ENCODE results near the gene ANKRD44. TPM values are rescaled to one million over a fixed set of nuclear protein-coding genes. Genes with fewer than 3 reads are reported as not detected.

Gene ANKRD44
- total and polyA plus RNA-seq, 4 experiments from 2014 or later = 51.5 to 248 (median 158) TPM

DNA sequence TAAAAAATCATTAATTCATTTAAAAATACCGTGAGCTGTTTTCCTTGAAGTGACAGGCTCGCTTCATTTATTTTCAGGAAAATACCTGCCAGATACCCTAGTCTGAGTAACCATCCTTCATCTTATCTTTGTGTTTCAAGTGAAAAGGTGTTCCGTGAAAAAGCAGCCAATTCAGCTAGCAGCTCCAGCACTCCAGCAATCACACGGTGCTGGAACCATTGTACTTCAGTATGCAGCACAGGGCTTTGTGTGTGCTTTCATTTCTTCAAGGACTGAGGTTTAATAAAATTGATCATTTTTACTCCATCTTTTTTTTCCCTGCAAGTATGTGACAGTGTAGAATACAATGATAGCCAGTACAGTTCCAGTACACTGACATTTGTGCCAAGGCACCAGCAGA is 344.9 kb downstream of the ANKRD44 start:
- CTCF ChIA-PET (ENCODE audit: partially characterized antibody) = no interaction called here
- Mint-ChIP-seq H3K36me3 (peaks cover 0 to 7% of the 10 kb centered on the region in 2 donors), H3K4me1 (peaks cover 0 to 7% (median 2%) of the 10 kb centered on the region in 4 donors), H3K9me3 (peaks cover 0 to 2% (median 0%) of the 10 kb centered on the region in 8 donors), H3K27ac (no peak overlapping the region), H3K4me3 (no peak overlapping the region), H3K27me3 (no peaks in the 10 kb centered on the region)
- intact Hi-C loops (cut with micrococcal nuclease) = no loop called here
- H3K27ac ChIP-seq (ENCODE audit: low read depth, low read length) = no peak overlapping the region
- H3K9me3 ChIP-seq (ENCODE audit: control insufficient read depth in 1 of 2, low read length in 2 of 2) = no peaks in the 10 kb centered on the region
- H3K4me3 ChIP-seq (ENCODE audit: low read length in 2 of 2) = no peak overlapping the region
- no peaks in the 10 kb centered on the region for H3K27me3 ChIP-seq (ENCODE audit: insufficient read depth, low read length)
- no peak for DNase-seq
- peaks cover 3% of the 10 kb centered on the region for H3K4me1 ChIP-seq (ENCODE audit: insufficient read depth, low read length)
- POLR2A ChIA-PET (ENCODE audit: partially characterized antibody) = no interaction called here
- no peaks in the 10 kb centered on the region for H3K36me3 ChIP-seq (ENCODE audit: insufficient read depth, low read length)

DNA sequence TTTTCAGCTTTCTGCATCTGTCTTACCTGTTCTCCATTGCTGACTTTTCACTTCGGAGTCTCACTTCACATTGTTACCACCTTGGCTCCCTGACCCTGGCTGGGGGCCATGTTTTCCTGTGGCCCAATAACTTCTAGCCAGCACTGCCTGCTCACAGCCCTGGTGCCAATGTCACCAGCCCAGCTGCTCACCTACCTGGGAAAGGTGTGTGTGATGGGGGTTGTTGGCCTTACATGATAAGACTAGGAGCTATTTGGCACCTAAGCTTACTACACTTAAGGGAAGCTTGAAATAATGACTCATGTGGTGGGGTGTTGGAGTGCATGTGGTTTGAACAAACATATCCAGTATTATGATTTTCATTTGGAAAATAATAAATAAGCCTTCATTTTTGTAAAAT is 346.6 kb downstream of the ANKRD44 start:
- intact Hi-C loops (cut with micrococcal nuclease) = no loop called here

DNA sequence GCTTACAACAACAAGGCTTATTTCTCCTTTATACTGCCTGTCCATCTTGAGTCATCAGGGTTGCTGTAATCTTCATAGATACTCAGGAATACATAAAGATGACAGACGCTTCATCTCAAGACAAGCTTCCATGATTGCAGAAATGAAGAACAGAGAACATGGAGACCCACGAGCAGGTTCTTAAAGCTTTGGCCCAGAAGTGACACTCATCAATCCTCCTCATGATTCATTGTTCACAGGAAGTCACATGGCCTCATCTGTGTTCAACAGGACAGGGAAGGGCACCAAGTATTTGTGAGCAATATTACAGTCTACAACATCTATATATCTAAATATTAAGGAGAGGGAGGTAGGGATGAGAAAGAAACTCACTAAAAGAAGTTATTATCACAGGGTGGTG is 347.5 kb downstream of the ANKRD44 start:
- H3K27me3 Mint-ChIP-seq = no peaks in the 10 kb centered on the region
- peaks cover 0 to 7% (median 2%) of the 10 kb centered on the region in 4 donors for H3K4me1 Mint-ChIP-seq
- H3K4me3 ChIP-seq (ENCODE audit: low read length in 2 of 2) = no peak overlapping the region
- H3K27me3 ChIP-seq (ENCODE audit: insufficient read depth, low read length) = no peaks in the 10 kb centered on the region
- peaks cover 0 to 7% of the 10 kb centered on the region in 2 donors for H3K36me3 Mint-ChIP-seq
- no peak for DNase-seq
- ChIA-PET POLR2A (ENCODE audit: partially characterized antibody) (no interaction called here), CTCF (ENCODE audit: partially characterized antibody) (no interaction called here)
- H3K4me3 Mint-ChIP-seq = no peak overlapping the region
- peaks cover 0 to 3% (median 0%) of the 10 kb centered on the region in 8 donors for H3K9me3 Mint-ChIP-seq
- peaks cover 3% of the 10 kb centered on the region for H3K4me1 ChIP-seq (ENCODE audit: insufficient read depth, low read length)
- H3K27ac Mint-ChIP-seq = no peak overlapping the region
- no peak overlapping the region for H3K27ac ChIP-seq (ENCODE audit: low read depth, low read length)
- no peaks in the 10 kb centered on the region for H3K9me3 ChIP-seq (ENCODE audit: control insufficient read depth in 1 of 2, low read length in 2 of 2)
- intact Hi-C loops (cut with micrococcal nuclease) = no loop called here
- no peaks in the 10 kb centered on the region for H3K36me3 ChIP-seq (ENCODE audit: insufficient read depth, low read length)

More for the DNA sequence above, 346.6 kb downstream of the ANKRD44 start:
- H3K27me3 Mint-ChIP-seq = no peaks in the 10 kb centered on the region
- H3K9me3 ChIP-seq (ENCODE audit: control insufficient read depth in 1 of 2, low read length in 2 of 2) = no peaks in the 10 kb centered on the region
- H3K4me3 Mint-ChIP-seq = no peak overlapping the region
- no peak overlapping the region for H3K27ac ChIP-seq (ENCODE audit: low read depth, low read length)
- ChIA-PET POLR2A (ENCODE audit: partially characterized antibody) (no interaction called here), CTCF (ENCODE audit: partially characterized antibody) (no interaction called here)
- H3K9me3 Mint-ChIP-seq = peaks cover 0 to 3% (median 0%) of the 10 kb centered on the region in 8 donors
- H3K27ac Mint-ChIP-seq = peak overlapping the region in 2 of 7 donors; percentile 36 to 43
- H3K4me1 ChIP-seq (ENCODE audit: insufficient read depth, low read length) = peaks cover 3% of the 10 kb centered on the region
- H3K36me3 ChIP-seq (ENCODE audit: insufficient read depth, low read length) = no peaks in the 10 kb centered on the region
- no peaks in the 10 kb centered on the region for H3K27me3 ChIP-seq (ENCODE audit: insufficient read depth, low read length)
- H3K4me1 Mint-ChIP-seq = peaks cover 0 to 7% (median 2%) of the 10 kb centered on the region in 4 donors
- peaks cover 0 to 7% of the 10 kb centered on the region in 2 donors for H3K36me3 Mint-ChIP-seq
- no peak overlapping the region for H3K4me3 ChIP-seq (ENCODE audit: low read length in 2 of 2)
- DNase-seq = no peak

DNA sequence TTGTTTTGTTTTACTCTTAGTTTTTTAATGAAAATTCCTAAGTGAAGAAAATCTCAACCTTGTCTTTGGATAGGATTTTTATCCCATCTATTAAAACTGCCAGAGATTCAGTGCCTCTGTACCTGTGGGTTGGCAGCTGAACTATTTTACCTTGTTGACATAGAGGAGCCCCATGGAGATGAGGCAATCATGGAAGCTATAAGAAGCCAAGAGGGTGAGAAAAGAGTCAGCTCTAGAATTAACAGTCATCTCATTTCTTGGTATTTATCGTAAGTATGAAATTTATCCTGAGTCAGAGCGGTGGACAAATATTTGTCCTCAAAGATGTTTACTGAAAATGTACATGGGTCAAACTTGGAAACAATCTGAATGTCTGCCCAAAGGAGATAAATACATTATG is 348.3 kb downstream of the ANKRD44 start:
- peaks cover 0 to 3% (median 0%) of the 10 kb centered on the region in 8 donors for H3K9me3 Mint-ChIP-seq
- H3K4me1 Mint-ChIP-seq = peaks cover 0 to 7% (median 2%) of the 10 kb centered on the region in 4 donors
- Histone ChIP-seq H3K27me3 (ENCODE audit: insufficient read depth, low read length) (no peaks in the 10 kb centered on the region), H3K36me3 (ENCODE audit: insufficient read depth, low read length) (no peaks in the 10 kb centered on the region), H3K9me3 (ENCODE audit: control insufficient read depth in 1 of 2, low read length in 2 of 2) (no peaks in the 10 kb centered on the region), H3K27ac (ENCODE audit: low read depth, low read length) (no peak overlapping the region), H3K4me1 (ENCODE audit: insufficient read depth, low read length) (peaks cover 3% of the 10 kb centered on the region), H3K4me3 (ENCODE audit: low read length in 2 of 2) (no peak overlapping the region)
- H3K27ac Mint-ChIP-seq = no peak overlapping the region
- intact Hi-C loops (cut with micrococcal nuclease) = no loop called here
- no peaks in the 10 kb centered on the region for H3K27me3 Mint-ChIP-seq
- ChIA-PET POLR2A (ENCODE audit: partially characterized antibody) (no interaction called here), CTCF (ENCODE audit: partially characterized antibody) (no interaction called here)
- peaks cover 0 to 3% of the 10 kb centered on the region in 2 donors for H3K36me3 Mint-ChIP-seq
- no peak for DNase-seq
- H3K4me3 Mint-ChIP-seq = no peak overlapping the region

DNA sequence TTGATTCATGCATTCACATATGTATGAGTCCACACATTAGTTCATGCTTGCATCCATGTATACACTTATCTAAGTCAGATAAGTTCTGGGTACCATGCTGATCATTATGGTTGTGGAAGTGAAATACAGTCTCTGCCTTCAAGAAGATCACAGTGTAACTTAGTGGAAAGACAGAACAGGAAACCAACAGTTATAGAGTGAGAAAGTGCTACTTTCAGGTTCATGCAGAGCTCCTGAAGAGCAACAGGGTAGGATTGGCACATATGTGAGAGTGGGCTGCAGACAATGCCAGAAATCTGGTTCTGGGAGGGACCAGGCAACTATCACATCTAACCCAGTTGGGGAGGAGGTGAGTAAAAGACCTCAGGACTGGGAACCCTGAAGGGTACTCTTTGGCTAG is 348.7 kb downstream of the ANKRD44 start:
- Mint-ChIP-seq H3K27me3 (no peaks in the 10 kb centered on the region), H3K4me1 (peaks cover 0 to 7% (median 2%) of the 10 kb centered on the region in 4 donors), H3K36me3 (peaks cover 0 to 3% of the 10 kb centered on the region in 2 donors), H3K27ac (no peak overlapping the region), H3K9me3 (peaks cover 0 to 3% (median 0%) of the 10 kb centered on the region in 8 donors), H3K4me3 (no peak overlapping the region)
- Histone ChIP-seq H3K4me3 (ENCODE audit: low read length in 2 of 2) (no peak overlapping the region), H3K36me3 (ENCODE audit: insufficient read depth, low read length) (no peaks in the 10 kb centered on the region), H3K27ac (ENCODE audit: low read depth, low read length) (no peak overlapping the region), H3K27me3 (ENCODE audit: insufficient read depth, low read length) (no peaks in the 10 kb centered on the region), H3K4me1 (ENCODE audit: insufficient read depth, low read length) (peaks cover 3% of the 10 kb centered on the region), H3K9me3 (ENCODE audit: control insufficient read depth in 1 of 2, low read length in 2 of 2) (no peaks in the 10 kb centered on the region)
- no peak for DNase-seq
- POLR2A ChIA-PET (ENCODE audit: partially characterized antibody) = no interaction called here
- intact Hi-C loops (cut with micrococcal nuclease) = no loop called here
- CTCF ChIA-PET (ENCODE audit: partially characterized antibody) = no interaction called here

DNA sequence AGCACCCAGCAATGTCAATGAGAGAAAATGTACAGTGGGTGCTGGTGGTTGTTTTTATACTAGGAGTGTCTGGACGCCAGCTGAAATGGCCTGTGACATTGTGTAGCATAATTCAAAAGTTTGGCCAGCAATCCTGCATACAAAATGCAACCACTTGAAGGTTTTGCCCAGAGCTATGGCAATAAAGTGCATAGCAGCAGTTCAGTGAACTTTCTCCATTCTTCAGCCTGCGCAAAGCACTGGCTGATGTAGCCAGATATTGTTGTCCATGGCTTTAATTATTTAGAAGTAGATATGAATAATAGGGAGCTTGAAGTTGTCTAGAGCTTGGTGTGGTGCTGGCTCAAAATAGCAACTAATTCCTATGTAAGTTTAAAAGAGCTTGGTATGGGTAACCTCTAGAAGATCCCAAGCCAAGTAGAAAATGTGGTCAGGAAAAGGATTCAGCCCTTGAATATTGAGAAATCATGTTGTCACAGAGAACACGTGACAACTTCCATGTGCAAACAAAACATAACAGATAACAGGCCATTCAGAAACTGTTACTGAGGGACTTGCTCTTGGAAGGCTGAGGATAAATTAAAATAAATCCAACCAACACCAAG is 350.7 kb downstream of the ANKRD44 start:
- Mint-ChIP-seq H3K36me3 (peaks cover 0 to 3% of the 10 kb centered on the region in 2 donors), H3K4me3 (no peak overlapping the region), H3K9me3 (peaks cover 0 to 3% (median 0%) of the 10 kb centered on the region in 8 donors), H3K27ac (peak overlapping the region in 1 of 7 donors; percentile 13), H3K27me3 (peaks cover 0 to 3% of the 10 kb centered on the region in 2 donors), H3K4me1 (peaks cover 0 to 7% (median 2%) of the 10 kb centered on the region in 4 donors)
- H3K27ac ChIP-seq (ENCODE audit: low read depth, low read length) = no peak overlapping the region
- intact Hi-C loops (cut with micrococcal nuclease) = no loop called here
- DNase-seq = no peak
- no peaks in the 10 kb centered on the region for H3K36me3 ChIP-seq (ENCODE audit: insufficient read depth, low read length)
- ChIA-PET POLR2A (ENCODE audit: partially characterized antibody) (no interaction called here), CTCF (ENCODE audit: partially characterized antibody) (no interaction called here)
- no peak overlapping the region for H3K4me3 ChIP-seq (ENCODE audit: low read length in 2 of 2)
- H3K4me1 ChIP-seq (ENCODE audit: insufficient read depth, low read length) = peaks cover 3% of the 10 kb centered on the region
- H3K9me3 ChIP-seq (ENCODE audit: control insufficient read depth in 1 of 2, low read length in 2 of 2) = no peaks in the 10 kb centered on the region
- no peaks in the 10 kb centered on the region for H3K27me3 ChIP-seq (ENCODE audit: insufficient read depth, low read length)

DNA sequence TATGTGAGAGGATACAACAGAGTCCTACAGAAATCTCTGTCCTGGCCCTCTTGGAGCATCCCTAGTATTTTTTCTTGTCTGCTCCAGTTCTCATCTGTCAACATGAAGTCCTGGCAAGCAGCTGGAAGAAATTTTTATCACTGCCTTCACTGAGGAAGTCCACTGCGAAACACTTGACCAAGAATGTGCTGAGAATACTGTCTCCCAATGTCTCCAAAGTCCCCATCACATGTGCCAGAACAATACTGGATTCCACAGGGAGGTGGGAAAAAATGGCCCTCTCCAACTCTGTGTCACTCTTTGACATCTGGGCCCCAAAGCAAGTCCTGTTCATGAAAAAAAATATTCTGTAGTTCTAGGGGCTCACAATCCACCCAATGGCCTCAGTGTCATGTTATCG is 351.3 kb downstream of the ANKRD44 start:
- intact Hi-C loops (cut with micrococcal nuclease) = no loop called here
- Mint-ChIP-seq H3K9me3 (peaks cover 0 to 3% (median 0%) of the 10 kb centered on the region in 8 donors), H3K4me3 (no peak overlapping the region), H3K27me3 (peaks cover 0 to 3% of the 10 kb centered on the region in 2 donors), H3K27ac (no peak overlapping the region), H3K4me1 (peaks cover 0 to 7% (median 2%) of the 10 kb centered on the region in 4 donors), H3K36me3 (peaks cover 0 to 3% of the 10 kb centered on the region in 2 donors)
- ChIA-PET CTCF (ENCODE audit: partially characterized antibody) (no interaction called here), POLR2A (ENCODE audit: partially characterized antibody) (interaction anchor here (0.6 kb wide), 1 partner anchor 38 kb away, joined by 3 read pairs; no protein-coding TSS in a partner anchor)
- Histone ChIP-seq H3K27ac (ENCODE audit: low read depth, low read length) (no peak overlapping the region), H3K4me3 (ENCODE audit: low read length in 2 of 2) (no peak overlapping the region), H3K4me1 (ENCODE audit: insufficient read depth, low read length) (peaks cover 3% of the 10 kb centered on the region), H3K36me3 (ENCODE audit: insufficient read depth, low read length) (no peaks in the 10 kb centered on the region), H3K9me3 (ENCODE audit: control insufficient read depth in 1 of 2, low read length in 2 of 2) (no peaks in the 10 kb centered on the region), H3K27me3 (ENCODE audit: insufficient read depth, low read length) (no peaks in the 10 kb centered on the region)
- DNase-seq = no peak

All from CD4-positive, alpha-beta memory T cell (primary cell).